ENCODE data around the gene PDE9A. TPM values are rescaled to one million over a fixed set of nuclear protein-coding genes. Genes with fewer than 3 reads are reported as not detected.
A peak's percentile ranks its signal among the peaks of the same experiment; 100 is the strongest.
"Not testable (repeated sequence)": the region's sequence is repeated elsewhere in the genome, so short reads cannot be mapped to it uniquely, and the experiment has no call there.

Gene PDE9A
- total RNA-seq, 4 donors from 2014 or later, result 26.7 to 30.6 (median 28.7) TPM

DNA sequence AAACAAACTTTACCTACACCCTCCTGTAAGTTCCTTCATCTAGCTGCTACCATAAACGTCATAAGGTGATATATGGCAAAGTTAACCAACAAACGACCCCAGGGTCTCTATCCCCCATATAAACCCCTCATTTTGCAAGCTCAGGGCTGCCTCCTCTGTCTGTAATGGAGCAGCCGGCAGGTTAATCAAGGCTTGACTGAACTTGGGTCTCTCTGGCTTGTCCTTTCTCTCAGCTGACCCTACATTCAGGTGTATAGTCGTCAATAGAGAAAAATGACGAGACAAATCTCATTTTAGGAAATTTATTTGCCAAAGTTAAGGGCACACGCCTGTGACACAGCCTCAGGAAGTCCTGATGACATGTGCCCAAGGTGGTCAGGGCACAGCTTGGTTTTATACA, 158.5 kb downstream of the PDE9A start:
- H3K27ac ChIP-seq, result no peak overlapping the region
- TF ChIP-seq EP300 (IDR thresholded peaks at IDR 0.05) (no peak), POLR2A (IDR thresholded peaks at IDR 0.05) (no peak)
- TF ChIP-seq, protein P1, sequence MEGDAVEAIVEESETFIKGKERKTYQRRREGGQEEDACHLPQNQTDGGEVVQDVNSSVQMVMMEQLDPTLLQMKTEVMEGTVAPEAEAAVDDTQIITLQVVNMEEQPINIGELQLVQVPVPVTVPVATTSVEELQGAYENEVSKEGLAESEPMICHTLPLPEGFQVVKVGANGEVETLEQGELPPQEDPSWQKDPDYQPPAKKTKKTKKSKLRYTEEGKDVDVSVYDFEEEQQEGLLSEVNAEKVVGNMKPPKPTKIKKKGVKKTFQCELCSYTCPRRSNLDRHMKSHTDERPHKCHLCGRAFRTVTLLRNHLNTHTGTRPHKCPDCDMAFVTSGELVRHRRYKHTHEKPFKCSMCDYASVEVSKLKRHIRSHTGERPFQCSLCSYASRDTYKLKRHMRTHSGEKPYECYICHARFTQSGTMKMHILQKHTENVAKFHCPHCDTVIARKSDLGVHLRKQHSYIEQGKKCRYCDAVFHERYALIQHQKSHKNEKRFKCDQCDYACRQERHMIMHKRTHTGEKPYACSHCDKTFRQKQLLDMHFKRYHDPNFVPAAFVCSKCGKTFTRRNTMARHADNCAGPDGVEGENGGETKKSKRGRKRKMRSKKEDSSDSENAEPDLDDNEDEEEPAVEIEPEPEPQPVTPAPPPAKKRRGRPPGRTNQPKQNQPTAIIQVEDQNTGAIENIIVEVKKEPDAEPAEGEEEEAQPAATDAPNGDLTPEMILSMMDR (IDR thresholded peaks at IDR 0.05), result no peak
- H3K36me3 ChIP-seq, result no peaks in the 10 kb centered on the region
- H3K4me3 ChIP-seq, result no peak overlapping the region
- DNase-seq (ENCODE audit: low spot score in 2 of 2), result no peak
- WGBS, 2 donors, result 51 to 63% methylated on average over 6 of the region's 6 CpGs
- H3K9me3 ChIP-seq, result no peaks in the 10 kb centered on the region
- no peaks in the 10 kb centered on the region for H3K4me1 ChIP-seq
- H3K27me3 ChIP-seq, result peaks cover 0 to 13% of the 10 kb centered on the region in 2 donors

DNA sequence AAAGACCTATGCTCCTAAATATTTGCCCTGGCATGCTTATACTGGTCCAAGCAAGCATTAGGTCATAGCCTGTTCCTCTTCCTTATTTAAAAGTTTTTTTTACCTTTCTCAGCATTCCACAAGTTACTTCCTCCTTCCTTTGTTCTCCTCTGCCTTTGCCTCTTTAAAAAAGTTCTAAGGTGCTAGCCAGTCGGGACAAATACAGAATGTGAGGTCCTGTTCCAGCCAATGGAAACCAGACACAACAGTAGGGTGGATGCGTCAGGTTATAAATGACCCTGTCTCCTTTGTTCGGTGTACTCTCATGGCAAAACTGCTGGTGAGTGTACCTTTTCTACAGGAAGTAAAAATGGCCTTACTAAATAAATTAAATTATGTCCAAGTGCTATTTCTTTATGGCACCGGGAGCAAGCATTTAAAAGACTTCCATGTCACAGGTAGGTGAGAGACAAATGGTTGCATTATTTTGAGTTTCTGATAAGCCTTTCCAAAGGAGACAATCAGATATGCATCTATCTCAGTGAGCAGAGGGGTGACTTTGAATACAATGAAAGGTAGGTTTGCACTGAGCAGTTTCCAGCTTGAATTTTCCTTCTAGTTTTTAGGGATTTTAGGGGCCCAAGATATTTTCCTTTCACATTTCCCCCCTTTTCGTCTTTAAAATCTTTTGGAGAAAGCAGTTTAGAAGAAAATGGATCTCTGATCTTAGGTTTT, 159.3 kb downstream of the PDE9A start:
- not testable (repeated sequence) for H3K4me1 ChIP-seq; H3K36me3 ChIP-seq; H3K9me3 ChIP-seq; H3K27ac ChIP-seq; H3K4me3 ChIP-seq; DNase-seq (ENCODE audit: low spot score in 2 of 2)
- 64 to 74% methylated on average over 5 of the region's 5 CpGs for WGBS, 2 donors
- H3K27me3 ChIP-seq, result peaks cover 0 to 13% of the 10 kb centered on the region in 2 donors

DNA sequence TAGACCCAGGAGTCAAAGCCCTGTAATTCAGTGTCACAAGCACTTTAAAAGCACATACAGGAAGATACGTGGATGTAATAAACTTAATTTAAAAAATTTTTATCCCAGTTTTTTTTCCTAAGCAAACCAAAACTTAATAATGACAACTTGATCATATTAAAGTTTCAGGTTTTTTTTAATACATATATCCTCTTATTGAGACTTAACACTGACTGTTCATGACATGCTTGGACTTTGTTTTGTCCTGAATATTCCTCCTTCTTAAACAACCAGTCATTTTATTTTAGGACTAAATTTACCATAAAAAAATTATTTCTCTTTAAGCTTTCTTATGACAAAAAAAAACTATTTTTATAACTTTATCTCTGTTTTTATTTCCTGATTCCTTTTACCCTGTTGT, 161.8 kb downstream of the PDE9A start:
- TF ChIP-seq, protein P1 (IDR thresholded peaks at IDR 0.05), result no peak
- TF ChIP-seq POLR2A (IDR thresholded peaks at IDR 0.05), result no peak
- no peaks in the 10 kb centered on the region for H3K4me1 ChIP-seq
- H3K27ac ChIP-seq, result no peak overlapping the region
- DNase-seq (ENCODE audit: low spot score in 2 of 2), result no peak
- no peaks in the 10 kb centered on the region for H3K9me3 ChIP-seq
- H3K27me3 ChIP-seq, result peaks cover 0 to 6% of the 10 kb centered on the region in 2 donors
- WGBS, 2 donors, result 81 to 96% methylated on average over 1 of the region's 1 CpG
- H3K36me3 ChIP-seq, result no peaks in the 10 kb centered on the region
- no peak overlapping the region for H3K4me3 ChIP-seq

DNA sequence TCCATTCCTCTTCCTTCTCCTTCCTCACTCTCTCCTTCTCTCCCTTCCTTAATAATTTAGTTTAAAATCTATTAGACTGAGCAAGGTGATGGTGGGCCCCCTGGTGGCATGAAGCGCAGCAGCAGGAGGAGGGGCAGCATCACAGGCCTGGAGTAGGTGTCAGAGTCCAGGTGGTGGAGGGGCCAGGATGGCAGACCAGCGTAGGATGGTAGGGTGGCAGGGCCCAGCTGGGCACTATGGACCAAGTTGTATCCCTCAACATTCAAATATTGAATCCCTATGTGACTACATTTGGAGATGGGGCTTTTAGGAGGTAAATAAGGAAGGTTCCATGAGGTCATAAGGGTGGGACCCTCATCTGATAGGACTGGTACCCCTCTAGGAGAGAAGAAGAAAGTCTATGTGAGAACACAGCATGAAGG, 164.9 kb downstream of the PDE9A start:
- H3K9me3 ChIP-seq, result no peaks in the 10 kb centered on the region
- no peaks in the 10 kb centered on the region for H3K4me1 ChIP-seq
- TF ChIP-seq, protein P1 (IDR thresholded peaks at IDR 0.05), result peak; percentile 72 to 86 (median 83)
- TF ChIP-seq EP300 (IDR thresholded peaks at IDR 0.05), result no peak
- WGBS, 2 donors, result 37 to 42% methylated on average over 2 of the region's 2 CpGs
- no peak overlapping the region for H3K4me3 ChIP-seq
- no peak overlapping the region for H3K27ac ChIP-seq
- no peaks in the 10 kb centered on the region for H3K27me3 ChIP-seq
- H3K36me3 ChIP-seq, result no peaks in the 10 kb centered on the region
- DNase-seq (ENCODE audit: low spot score in 2 of 2), result peak; percentile 48 to 74

DNA sequence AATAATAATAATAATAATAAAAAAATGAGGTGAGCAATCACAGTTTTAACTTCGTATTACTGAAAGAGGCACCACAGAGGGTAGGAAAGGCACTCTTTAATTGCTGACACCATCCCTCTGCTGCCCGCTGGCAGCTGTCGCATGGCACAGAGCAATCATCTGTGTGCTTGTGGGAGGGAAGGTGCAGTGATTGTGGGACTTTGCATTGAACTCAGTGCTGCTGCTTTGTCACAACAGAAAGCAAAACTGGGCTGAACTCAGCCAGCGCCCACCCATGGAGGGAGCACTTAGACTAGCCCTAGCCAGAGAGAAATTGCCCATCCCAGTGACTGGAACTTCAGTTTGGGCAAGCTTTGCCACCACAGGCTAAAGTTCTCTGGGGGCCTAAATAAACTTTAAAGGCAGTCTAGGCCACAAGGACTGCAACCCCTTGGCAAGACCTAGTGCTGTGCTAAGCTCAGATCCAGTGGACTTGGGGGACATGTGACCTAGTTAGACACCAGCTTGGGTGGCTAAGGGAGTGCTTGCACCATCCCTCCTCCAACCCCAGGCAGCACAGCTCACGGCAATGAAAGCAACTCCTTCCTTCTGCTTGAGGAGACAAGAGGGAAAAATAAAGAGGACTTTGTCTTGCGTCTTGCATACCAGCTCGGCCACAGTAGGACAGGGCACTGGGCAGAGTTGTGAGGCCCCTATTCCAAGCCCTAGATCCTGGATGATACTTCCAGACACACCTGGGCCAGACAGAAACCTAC, 166.6 kb downstream of the PDE9A start:
- 74 to 88% methylated on average over 7 of the region's 7 CpGs for WGBS, 2 donors
- no peak overlapping the region for H3K4me3 ChIP-seq
- no peaks in the 10 kb centered on the region for H3K4me1 ChIP-seq
- no peaks in the 10 kb centered on the region for H3K9me3 ChIP-seq
- H3K27me3 ChIP-seq, result no peaks in the 10 kb centered on the region
- TF ChIP-seq POLR2A (IDR thresholded peaks at IDR 0.05) (no peak), EP300 (IDR thresholded peaks at IDR 0.05) (no peak)
- TF ChIP-seq, protein P1 (IDR thresholded peaks at IDR 0.05), result no peak
- no peaks in the 10 kb centered on the region for H3K36me3 ChIP-seq
- no peak for DNase-seq (ENCODE audit: low spot score in 2 of 2)
- H3K27ac ChIP-seq, result no peak overlapping the region
